ENCODE measurements around the gene NFU1. TPM values are rescaled to one million over a fixed set of nuclear protein-coding genes. Genes with fewer than 3 reads are reported as not detected.

NFU1 gene
- total RNA-seq, 2 experiments from 2014 or later: 41.0 to 46.2 TPM

DNA sequence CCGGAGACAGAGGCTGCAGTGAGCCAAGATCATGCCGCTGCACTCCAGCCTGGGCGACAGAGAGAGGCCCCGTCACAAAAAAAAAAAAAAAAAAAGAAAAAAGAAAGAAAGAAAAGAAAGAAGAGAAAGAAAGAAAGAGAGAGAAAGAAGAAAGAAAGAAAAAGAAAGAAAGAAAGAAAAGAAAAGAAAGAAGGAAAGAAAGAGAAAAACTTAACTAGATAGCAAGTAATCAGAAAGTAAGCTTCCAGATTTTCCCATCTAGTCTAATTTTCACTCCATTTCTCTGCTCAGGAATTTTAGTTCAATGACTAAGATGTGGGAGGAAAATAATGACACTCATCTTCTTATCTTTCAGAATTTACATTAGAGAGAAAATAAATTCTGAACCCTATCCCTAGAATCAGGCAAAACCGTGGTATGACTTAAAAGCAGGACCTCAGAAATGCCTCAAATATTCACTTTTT is 52.6 kb downstream of the NFU1 start:
- Mint-ChIP-seq H3K4me3 (no peak overlapping the region), H3K27ac (no peak overlapping the region), H3K27me3 (no peaks in the 10 kb centered on the region), H3K9me3 (no peaks in the 10 kb centered on the region), H3K4me1 (ENCODE audit: low read depth) (peaks cover 48% of the 10 kb centered on the region), H3K36me3 (ENCODE audit: low read depth) (peaks cover 7% of the 10 kb centered on the region)
- intact Hi-C loops (cut with micrococcal nuclease): no loop called here
- ChIA-PET POLR2A (no interaction called here), CTCF (interaction anchor here (1.1 to 2.4 kb wide), 4 partner anchors 10 to 181 kb away, joined by 3 to 7 read pairs (median 4); partner anchors contain the start of gene NFU1)
- ATAC-seq (no peak), DNase-seq (no peak)
- TF ChIP-seq, protein P1, sequence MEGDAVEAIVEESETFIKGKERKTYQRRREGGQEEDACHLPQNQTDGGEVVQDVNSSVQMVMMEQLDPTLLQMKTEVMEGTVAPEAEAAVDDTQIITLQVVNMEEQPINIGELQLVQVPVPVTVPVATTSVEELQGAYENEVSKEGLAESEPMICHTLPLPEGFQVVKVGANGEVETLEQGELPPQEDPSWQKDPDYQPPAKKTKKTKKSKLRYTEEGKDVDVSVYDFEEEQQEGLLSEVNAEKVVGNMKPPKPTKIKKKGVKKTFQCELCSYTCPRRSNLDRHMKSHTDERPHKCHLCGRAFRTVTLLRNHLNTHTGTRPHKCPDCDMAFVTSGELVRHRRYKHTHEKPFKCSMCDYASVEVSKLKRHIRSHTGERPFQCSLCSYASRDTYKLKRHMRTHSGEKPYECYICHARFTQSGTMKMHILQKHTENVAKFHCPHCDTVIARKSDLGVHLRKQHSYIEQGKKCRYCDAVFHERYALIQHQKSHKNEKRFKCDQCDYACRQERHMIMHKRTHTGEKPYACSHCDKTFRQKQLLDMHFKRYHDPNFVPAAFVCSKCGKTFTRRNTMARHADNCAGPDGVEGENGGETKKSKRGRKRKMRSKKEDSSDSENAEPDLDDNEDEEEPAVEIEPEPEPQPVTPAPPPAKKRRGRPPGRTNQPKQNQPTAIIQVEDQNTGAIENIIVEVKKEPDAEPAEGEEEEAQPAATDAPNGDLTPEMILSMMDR (IDR thresholded peaks at IDR 0.05): no peak

DNA sequence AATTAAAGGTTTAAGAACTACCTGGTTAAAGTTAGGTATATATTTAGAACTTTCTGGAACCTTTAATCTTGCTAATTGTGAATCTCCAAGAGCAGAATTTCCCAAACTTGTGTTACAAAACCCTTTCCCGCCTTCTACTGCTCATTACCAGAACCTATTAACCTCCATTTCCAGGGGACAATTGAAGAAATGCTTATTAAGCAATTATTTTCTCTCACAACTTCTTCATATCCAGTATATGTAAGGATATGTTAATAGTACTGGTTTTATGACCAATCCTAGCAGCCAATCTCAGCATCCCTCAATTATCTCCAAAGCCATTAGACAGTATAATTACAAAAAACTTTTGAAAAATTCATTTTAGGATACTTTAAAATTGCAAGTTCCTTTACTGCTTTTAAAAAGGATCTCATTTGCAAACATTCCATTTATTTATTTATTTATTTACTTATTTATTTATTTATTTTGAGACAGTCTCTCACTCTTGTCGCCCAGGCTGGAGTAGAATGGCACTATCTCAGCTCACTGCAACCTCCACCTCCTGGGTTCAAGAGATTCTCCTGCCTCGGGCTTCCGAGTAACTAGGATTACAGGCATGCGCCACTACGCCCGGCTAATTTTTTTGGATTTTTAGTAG is 53.9 kb downstream of the NFU1 start:
- intact Hi-C loops (cut with micrococcal nuclease): no loop called here
- DNase-seq (no peak), ATAC-seq (no peak)
- CTCF ChIA-PET: interaction anchor here (1.6 kb wide), 1 partner anchor 8 kb away, joined by 7 read pairs; no protein-coding TSS in a partner anchor
- H3K4me1 Mint-ChIP-seq (ENCODE audit: low read depth): peaks cover 47% of the 10 kb centered on the region
- H3K9me3 Mint-ChIP-seq: no peaks in the 10 kb centered on the region
- H3K27ac Mint-ChIP-seq: no peak overlapping the region
- TF ChIP-seq, protein P1 (IDR thresholded peaks at IDR 0.05): no peak
- H3K4me3 Mint-ChIP-seq: no peak overlapping the region
- peaks cover 7% of the 10 kb centered on the region for H3K36me3 Mint-ChIP-seq (ENCODE audit: low read depth)
- no peaks in the 10 kb centered on the region for H3K27me3 Mint-ChIP-seq
- POLR2A ChIA-PET: no interaction called here

DNA sequence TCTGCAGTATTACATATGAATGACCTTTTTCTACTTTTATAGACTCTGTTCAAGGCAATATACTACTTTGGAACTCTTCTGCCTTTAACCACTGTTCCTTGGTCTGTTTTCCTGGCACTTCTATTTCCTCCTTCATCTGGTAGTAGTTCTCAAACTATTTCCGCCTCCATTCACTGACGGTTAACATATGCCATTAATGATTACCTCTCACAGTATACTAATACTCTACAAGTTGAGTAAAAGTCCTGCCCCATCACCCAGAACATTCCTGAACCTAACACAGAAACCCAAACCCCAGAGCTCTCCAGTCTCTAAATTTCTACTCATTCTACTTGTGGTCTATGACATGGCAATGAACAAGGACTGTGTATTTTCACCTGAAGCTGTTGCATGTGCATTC is 54.7 kb downstream of the NFU1 start:
- intact Hi-C loops (cut with micrococcal nuclease): no loop called here
- no peaks in the 10 kb centered on the region for H3K9me3 Mint-ChIP-seq
- H3K4me3 Mint-ChIP-seq: no peak overlapping the region
- no peaks in the 10 kb centered on the region for H3K27me3 Mint-ChIP-seq
- peaks cover 42% of the 10 kb centered on the region for H3K4me1 Mint-ChIP-seq (ENCODE audit: low read depth)
- DNase-seq (no peak), ATAC-seq (no peak)
- peaks cover 9% of the 10 kb centered on the region for H3K36me3 Mint-ChIP-seq (ENCODE audit: low read depth)
- H3K27ac Mint-ChIP-seq: peak overlapping the region; percentile 54
- TF ChIP-seq, protein P1 (IDR thresholded peaks at IDR 0.05): no peak
- ChIA-PET CTCF (no interaction called here), POLR2A (no interaction called here)

DNA sequence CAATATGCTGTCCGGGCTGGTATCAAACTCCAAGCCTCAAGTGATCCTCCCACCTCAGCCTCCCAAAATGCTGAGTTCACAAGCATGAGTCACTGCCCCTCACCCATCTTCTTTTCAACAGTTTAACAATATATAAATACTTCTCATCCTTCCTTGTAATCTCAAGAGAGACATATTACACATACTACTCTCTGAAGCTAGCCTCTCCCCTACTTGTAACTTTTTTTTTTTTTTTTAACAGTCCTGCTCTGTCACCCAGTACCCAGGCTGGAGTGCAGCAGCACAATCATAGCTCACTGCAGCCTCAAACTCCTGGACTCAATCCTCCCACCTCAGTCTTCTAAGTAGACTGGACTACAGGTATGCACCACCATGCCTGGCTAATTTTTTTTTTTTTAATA is 55.9 kb downstream of the NFU1 start:
- no peak overlapping the region for H3K4me3 Mint-ChIP-seq
- ATAC-seq (peak; percentile 79), DNase-seq (peak; percentile 26)
- peaks cover 9% of the 10 kb centered on the region for H3K36me3 Mint-ChIP-seq (ENCODE audit: low read depth)
- TF ChIP-seq, protein P1 (IDR thresholded peaks at IDR 0.05): no peak
- no peaks in the 10 kb centered on the region for H3K9me3 Mint-ChIP-seq
- CTCF ChIA-PET: interaction anchor here (0.9 to 3.0 kb wide), 3 partner anchors 9 to 77 kb away, joined by 3 to 8 read pairs (median 3); no protein-coding TSS in a partner anchor
- H3K27me3 Mint-ChIP-seq: no peaks in the 10 kb centered on the region
- intact Hi-C loops (cut with micrococcal nuclease): no loop called here
- POLR2A ChIA-PET: no interaction called here
- peak overlapping the region; percentile 25 for H3K27ac Mint-ChIP-seq
- peaks cover 43% of the 10 kb centered on the region for H3K4me1 Mint-ChIP-seq (ENCODE audit: low read depth)
